ENCODE data around the gene MORN1. TPM values are rescaled to one million over a fixed set of nuclear protein-coding genes. Genes with fewer than 3 reads are reported as not detected.

The MORN1 gene
- total and polyA plus RNA-seq, 4 donors, result 5.2 to 23.9 (median 13.9) TPM

- TF ChIP-seq, protein P1, sequence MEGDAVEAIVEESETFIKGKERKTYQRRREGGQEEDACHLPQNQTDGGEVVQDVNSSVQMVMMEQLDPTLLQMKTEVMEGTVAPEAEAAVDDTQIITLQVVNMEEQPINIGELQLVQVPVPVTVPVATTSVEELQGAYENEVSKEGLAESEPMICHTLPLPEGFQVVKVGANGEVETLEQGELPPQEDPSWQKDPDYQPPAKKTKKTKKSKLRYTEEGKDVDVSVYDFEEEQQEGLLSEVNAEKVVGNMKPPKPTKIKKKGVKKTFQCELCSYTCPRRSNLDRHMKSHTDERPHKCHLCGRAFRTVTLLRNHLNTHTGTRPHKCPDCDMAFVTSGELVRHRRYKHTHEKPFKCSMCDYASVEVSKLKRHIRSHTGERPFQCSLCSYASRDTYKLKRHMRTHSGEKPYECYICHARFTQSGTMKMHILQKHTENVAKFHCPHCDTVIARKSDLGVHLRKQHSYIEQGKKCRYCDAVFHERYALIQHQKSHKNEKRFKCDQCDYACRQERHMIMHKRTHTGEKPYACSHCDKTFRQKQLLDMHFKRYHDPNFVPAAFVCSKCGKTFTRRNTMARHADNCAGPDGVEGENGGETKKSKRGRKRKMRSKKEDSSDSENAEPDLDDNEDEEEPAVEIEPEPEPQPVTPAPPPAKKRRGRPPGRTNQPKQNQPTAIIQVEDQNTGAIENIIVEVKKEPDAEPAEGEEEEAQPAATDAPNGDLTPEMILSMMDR (IDR thresholded peaks at IDR 0.05; ENCODE audit: control extremely low read depth, extremely low read depth), result no peak
- DNase-seq, result no peak
- Histone ChIP-seq H3K27me3 (ENCODE audit: control insufficient read depth in 3 of 3, insufficient read depth in 3 of 3, low read length in 2 of 3) (no peaks in the 10 kb centered on the region), H3K4me1 (ENCODE audit: control insufficient read depth in 5 of 5, insufficient read depth in 5 of 5, low read length in 5 of 5) (peaks cover 0 to 14% (median 12%) of the 10 kb centered on the region in 5 donors), H3K4me3 (no peak overlapping the region), H3K36me3 (ENCODE audit: control insufficient read depth in 4 of 4, insufficient read depth in 4 of 4, low read length in 4 of 4) (peaks cover 10 to 50% (median 36%) of the 10 kb centered on the region in 4 donors), H3K27ac (ENCODE audit: low read depth in 1 of 2, low read length in 1 of 2) (no peak overlapping the region), H3K9ac (ENCODE audit: insufficient read depth in 1 of 2, low read length in 2 of 2) (no peak overlapping the region), H3K9me3 (ENCODE audit: control insufficient read depth in 4 of 4, insufficient read depth in 3 of 4, low read length in 3 of 4) (no peaks in the 10 kb centered on the region)
- WGBS, 2 donors, result 95 to 96% methylated on average over 5 of the region's 5 CpGs
- ATAC-seq (ENCODE audit: insufficient read depth, low FRiP score), result no peak
These were observed 5.1 kb upstream of the MORN1 start for GRCh38 chr1:2396476-2396875.

GRCh38 chr1:2396059-2396458, 4.7 kb upstream of the MORN1 start:
- DNase-seq (no peak), ATAC-seq (ENCODE audit: insufficient read depth, low FRiP score) (no peak)
- Histone ChIP-seq H3K4me1 (ENCODE audit: control insufficient read depth in 5 of 5, insufficient read depth in 5 of 5, low read length in 5 of 5) (peaks cover 0 to 14% (median 12%) of the 10 kb centered on the region in 5 donors), H3K4me3 (no peak overlapping the region), H3K36me3 (ENCODE audit: control insufficient read depth in 4 of 4, insufficient read depth in 4 of 4, low read length in 4 of 4) (peaks cover 10 to 49% (median 35%) of the 10 kb centered on the region in 4 donors), H3K27me3 (ENCODE audit: control insufficient read depth in 3 of 3, insufficient read depth in 3 of 3, low read length in 2 of 3) (no peaks in the 10 kb centered on the region), H3K9ac (ENCODE audit: insufficient read depth in 1 of 2, low read length in 2 of 2) (no peak overlapping the region), H3K27ac (ENCODE audit: low read depth in 1 of 2, low read length in 1 of 2) (no peak overlapping the region), H3K9me3 (ENCODE audit: control insufficient read depth in 4 of 4, insufficient read depth in 3 of 4, low read length in 3 of 4) (no peaks in the 10 kb centered on the region)
- TF ChIP-seq, protein P1 (IDR thresholded peaks at IDR 0.05; ENCODE audit: control extremely low read depth, extremely low read depth), result no peak
- WGBS, 2 donors, result 84 to 90% methylated on average over 17 of the region's 17 CpGs

DNA sequence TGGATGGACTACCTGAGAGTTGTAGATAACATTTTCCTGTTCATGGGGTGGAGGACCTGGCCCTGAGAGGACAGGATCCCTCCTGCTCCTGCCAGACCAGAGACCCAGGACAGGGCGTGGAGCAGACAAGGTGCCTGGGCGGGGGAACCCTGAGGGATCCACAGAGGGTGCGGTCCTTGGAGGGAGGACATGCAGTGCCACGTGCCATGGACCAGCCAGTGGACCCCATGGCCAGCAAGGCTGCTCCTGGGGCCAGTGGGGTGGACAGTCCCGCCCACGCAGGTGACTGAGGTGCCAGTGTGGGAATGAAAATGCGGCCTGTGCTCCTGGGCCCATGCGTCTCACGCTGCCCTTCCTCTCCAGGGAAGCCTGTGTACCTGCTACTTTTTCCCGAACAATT, 3.9 kb upstream of the MORN1 start:
- Histone ChIP-seq H3K9ac (ENCODE audit: insufficient read depth in 1 of 2, low read length in 2 of 2) (no peak overlapping the region), H3K27ac (ENCODE audit: low read depth in 1 of 2, low read length in 1 of 2) (no peak overlapping the region), H3K27me3 (ENCODE audit: control insufficient read depth in 3 of 3, insufficient read depth in 3 of 3, low read length in 2 of 3) (no peaks in the 10 kb centered on the region), H3K36me3 (ENCODE audit: control insufficient read depth in 4 of 4, insufficient read depth in 4 of 4, low read length in 4 of 4) (peaks cover 10 to 41% (median 29%) of the 10 kb centered on the region in 4 donors), H3K9me3 (ENCODE audit: control insufficient read depth in 4 of 4, insufficient read depth in 3 of 4, low read length in 3 of 4) (no peaks in the 10 kb centered on the region), H3K4me1 (ENCODE audit: control insufficient read depth in 5 of 5, insufficient read depth in 5 of 5, low read length in 5 of 5) (peaks cover 0 to 20% (median 12%) of the 10 kb centered on the region in 5 donors), H3K4me3 (no peak overlapping the region)
- TF ChIP-seq, protein P1 (IDR thresholded peaks at IDR 0.05; ENCODE audit: control extremely low read depth, extremely low read depth), result no peak
- ATAC-seq (ENCODE audit: insufficient read depth, low FRiP score), result no peak
- WGBS, 2 donors, result 95 to 97% methylated on average over 10 of the region's 10 CpGs
- no peak for DNase-seq

GRCh38 chr1:2394761-2395160, 3.4 kb upstream of the MORN1 start:
- 86 to 92% methylated on average over 11 of the region's 11 CpGs for WGBS, 2 donors
- TF ChIP-seq, protein P1 (IDR thresholded peaks at IDR 0.05; ENCODE audit: control extremely low read depth, extremely low read depth), result no peak
- Histone ChIP-seq H3K36me3 (ENCODE audit: control insufficient read depth in 4 of 4, insufficient read depth in 4 of 4, low read length in 4 of 4) (peaks cover 10 to 38% (median 27%) of the 10 kb centered on the region in 4 donors), H3K4me3 (no peak overlapping the region), H3K27me3 (ENCODE audit: control insufficient read depth in 3 of 3, insufficient read depth in 3 of 3, low read length in 2 of 3) (no peaks in the 10 kb centered on the region), H3K4me1 (ENCODE audit: control insufficient read depth in 5 of 5, insufficient read depth in 5 of 5, low read length in 5 of 5) (peaks cover 0 to 22% (median 12%) of the 10 kb centered on the region in 5 donors), H3K27ac (ENCODE audit: low read depth in 1 of 2, low read length in 1 of 2) (no peak overlapping the region), H3K9ac (ENCODE audit: insufficient read depth in 1 of 2, low read length in 2 of 2) (no peak overlapping the region), H3K9me3 (ENCODE audit: control insufficient read depth in 4 of 4, insufficient read depth in 3 of 4, low read length in 3 of 4) (no peaks in the 10 kb centered on the region)
- ATAC-seq (ENCODE audit: insufficient read depth, low FRiP score) (no peak), DNase-seq (no peak)
